Natural killer cell treated with Interleukin-12 subunit alpha and Interleukin-12 subunit beta and Interleukin-15 and Interleukin-18, amount 100 ng/mL, for 72 hours (primary cell): ENCODE measurements around the gene RXFP1. TPM values are rescaled to one million over a fixed set of nuclear protein-coding genes. Genes with fewer than 3 reads are reported as not detected.
"Not testable (repeated sequence)": the region's sequence is repeated elsewhere in the genome, so short reads cannot be mapped to it uniquely, and the experiment has no call there.

Experiments
- ATAC-seq, 2 donors: fragments of 150-1000 bp; cut with Tn5 transposase in 1 of 2; sonication (Bioruptor Pico), chemical (Tn5 transposase) in 1 of 2; 2 replicates each; pipeline ENCODE4 v1.10.0; 2021
- DNase-seq: peaks from one replicate; pipeline ENCODE4 v3.0.0; 2022; ENCODE audit warnings: low spot score
- H3K27ac Mint-ChIP-seq, 2 donors: 1 replicate in 1 of 2; 2 replicates in 1 of 2; pipeline ENCODE4 v1.8.0; 2022; ENCODE audit warnings: mixed read lengths in 2 of 2, mild to moderate bottlenecking in 1 of 2, moderate library complexity in 1 of 2
- H3K27me3 Mint-ChIP-seq, 2 donors: 1 replicate in 1 of 2; 2 replicates in 1 of 2; pipeline ENCODE4 v1.8.0; 2022; ENCODE audit warnings: mixed read lengths in 2 of 2
- H3K36me3 Mint-ChIP-seq: one replicate; pipeline ENCODE4 v1.8.0; 2022; ENCODE audit warnings: mixed read lengths
- H3K4me1 Mint-ChIP-seq, 2 donors: 1 replicate in 1 of 2; 2 replicates in 1 of 2; pipeline ENCODE4 v1.8.0; 2022; ENCODE audit warnings: low read depth in 2 of 2, mixed read lengths in 2 of 2, mild to moderate bottlenecking in 1 of 2
- H3K4me3 Mint-ChIP-seq: one replicate; pipeline ENCODE4 v1.8.0; 2022; ENCODE audit warnings: mixed read lengths
- H3K9me3 Mint-ChIP-seq: 2 replicates; pipeline ENCODE4 v1.8.0; 2022; ENCODE audit warnings: mixed read lengths
- total RNA-seq, 2 donors: library from RNA; stranded (reverse); gene quantifications; one replicate each; pipeline ENCODE4 v1.2.3, GENCODE V29; 2022

Gene RXFP1
- total RNA-seq, 2 donors from 2014 or later: not detected

DNA sequence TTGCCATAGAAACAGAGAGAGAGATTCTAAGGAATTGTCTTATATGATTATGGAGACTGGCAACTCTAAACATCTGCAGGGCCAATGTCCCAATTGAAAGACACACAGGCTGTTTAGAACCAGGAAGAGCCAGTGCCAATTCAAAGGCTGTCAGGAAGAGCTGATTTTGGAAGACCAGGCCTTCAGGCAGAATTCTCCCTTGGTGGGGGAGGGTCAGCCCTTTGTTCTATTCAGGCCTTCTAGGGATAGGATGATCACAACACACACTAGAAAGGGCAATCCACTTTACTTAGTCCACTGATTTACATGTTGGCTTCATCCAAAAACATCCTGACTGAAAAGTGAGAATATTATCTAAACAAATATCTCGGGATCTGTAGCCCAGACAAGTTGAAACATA, 134.8 kb downstream of the RXFP1 start:
- no peak for DNase-seq
- no peaks in the 10 kb centered on the region for H3K9me3 Mint-ChIP-seq
- no peak for ATAC-seq
- no peaks in the 10 kb centered on the region for H3K27me3 Mint-ChIP-seq
- H3K4me3 Mint-ChIP-seq: no peak overlapping the region
- no peak overlapping the region for H3K27ac Mint-ChIP-seq
- no peaks in the 10 kb centered on the region for H3K36me3 Mint-ChIP-seq
- H3K4me1 Mint-ChIP-seq: no peaks in the 10 kb centered on the region

DNA sequence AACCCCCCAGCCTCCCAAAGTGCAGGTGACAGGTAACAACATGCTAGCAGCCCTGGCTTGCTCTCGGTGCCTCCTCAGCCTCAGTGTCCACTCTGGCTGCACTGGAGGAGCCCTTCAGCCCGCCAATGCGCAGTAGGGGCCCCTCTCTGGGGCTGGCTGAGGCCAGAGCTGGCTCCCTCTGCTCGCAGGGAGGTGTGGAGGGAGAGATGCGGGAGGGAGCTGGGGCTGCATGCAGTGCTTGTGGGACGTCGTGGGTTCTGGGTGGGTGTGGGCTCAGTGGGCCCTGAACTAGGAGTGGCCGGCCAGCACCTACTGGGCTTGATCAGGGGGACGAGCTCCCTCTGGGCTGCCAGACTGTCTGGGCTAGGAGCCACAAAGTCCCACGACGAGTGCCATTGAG, 135.6 kb downstream of the RXFP1 start:
- DNase-seq (no peak), ATAC-seq (no peak)
- H3K27ac Mint-ChIP-seq: no peak overlapping the region
- no peaks in the 10 kb centered on the region for H3K9me3 Mint-ChIP-seq
- H3K4me1 Mint-ChIP-seq: no peaks in the 10 kb centered on the region
- H3K4me3 Mint-ChIP-seq: no peak overlapping the region
- H3K36me3 Mint-ChIP-seq: no peaks in the 10 kb centered on the region
- no peaks in the 10 kb centered on the region for H3K27me3 Mint-ChIP-seq

DNA sequence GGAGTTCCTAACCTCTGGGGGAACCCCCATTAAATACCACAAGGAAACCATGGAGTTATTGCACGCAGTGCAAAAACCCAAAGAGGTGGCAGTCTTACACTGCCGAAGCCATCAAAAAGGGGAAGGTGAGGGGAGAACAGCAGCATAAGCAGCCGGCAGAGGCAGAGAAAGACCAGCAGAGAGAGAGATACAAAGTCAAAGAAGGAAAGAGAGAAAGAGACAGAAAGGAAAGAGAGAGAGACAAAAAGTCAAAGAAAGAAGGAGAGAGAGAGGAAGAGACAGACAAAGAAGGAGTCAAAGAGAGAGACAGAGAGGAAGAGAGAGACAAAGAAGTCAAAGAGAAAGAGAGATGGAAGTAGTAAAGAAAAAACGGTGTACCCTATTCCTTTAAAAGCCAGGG, 141.6 kb downstream of the RXFP1 start:
- H3K27me3 Mint-ChIP-seq, ATAC-seq, H3K27ac Mint-ChIP-seq, DNase-seq, H3K9me3 Mint-ChIP-seq, H3K36me3 Mint-ChIP-seq, H3K4me1 Mint-ChIP-seq: not testable (repeated sequence)
- peak overlapping the region; percentile 2 for H3K4me3 Mint-ChIP-seq

DNA sequence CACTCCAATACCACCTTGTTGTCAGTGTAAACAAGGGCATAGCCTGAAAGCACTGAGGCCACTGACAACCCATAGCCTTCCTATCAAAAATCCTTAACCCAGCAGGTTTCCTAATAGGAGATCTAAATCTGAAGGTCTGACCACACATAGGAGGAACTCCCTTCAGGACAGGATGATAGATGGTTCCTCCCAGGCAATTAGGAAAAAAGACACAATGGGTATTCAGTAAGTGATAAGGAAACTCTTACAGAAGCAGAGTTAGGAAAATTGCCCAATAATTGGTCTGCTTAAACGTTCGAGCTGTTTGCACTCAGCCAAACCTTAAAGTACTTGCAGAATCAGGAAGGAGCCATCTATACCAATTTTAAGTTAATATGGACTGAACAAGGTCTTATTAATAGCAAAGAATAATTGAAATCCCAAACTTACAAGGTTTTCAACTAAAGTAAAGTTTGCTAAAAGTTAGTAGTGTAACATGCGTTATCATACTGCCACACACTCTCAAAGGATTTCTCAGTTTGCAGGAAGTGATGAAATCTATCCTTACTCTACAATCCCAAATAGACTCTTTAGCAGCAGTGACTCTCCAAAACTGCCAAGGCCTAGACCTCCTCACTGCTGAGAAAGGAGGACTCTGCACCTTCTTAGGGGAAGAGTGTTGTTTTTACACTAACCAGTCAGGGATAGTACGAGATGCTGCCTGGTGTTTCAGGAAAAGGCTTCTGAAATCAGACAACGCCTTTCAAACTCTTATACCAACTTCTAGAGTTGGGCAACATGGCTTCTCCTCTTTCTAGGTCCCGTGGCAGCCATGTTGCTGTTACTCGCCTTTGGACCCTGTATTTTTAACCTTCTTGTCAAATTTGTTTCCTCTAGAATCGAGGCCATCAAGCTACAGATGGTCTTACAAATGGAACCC, 142.3 kb downstream of the RXFP1 start:
- H3K27me3 Mint-ChIP-seq, H3K27ac Mint-ChIP-seq, H3K36me3 Mint-ChIP-seq, DNase-seq, H3K4me3 Mint-ChIP-seq, H3K9me3 Mint-ChIP-seq, H3K4me1 Mint-ChIP-seq, ATAC-seq: not testable (repeated sequence)

DNA sequence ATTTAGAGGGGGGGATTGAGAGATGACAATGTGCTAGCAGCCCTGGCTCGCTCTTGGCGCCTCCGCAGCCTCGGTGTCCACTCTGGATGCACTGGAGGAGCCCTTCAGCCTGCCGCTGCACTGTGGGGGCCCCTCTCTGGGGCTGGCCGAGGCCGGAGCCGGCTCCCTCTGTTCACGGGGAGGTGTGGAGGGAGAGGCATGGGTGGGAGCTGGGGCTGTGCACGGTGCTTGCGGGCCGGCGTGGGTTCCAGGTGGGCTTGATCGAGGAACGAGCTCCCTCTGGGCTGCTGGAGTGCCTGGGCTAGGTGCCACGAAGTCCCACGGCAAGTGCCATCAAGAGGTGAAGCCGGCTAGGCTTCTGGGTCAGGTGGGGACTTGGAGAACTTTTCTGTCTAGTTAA, 143.1 kb downstream of the RXFP1 start:
- peaks cover 0 to 8% of the 10 kb centered on the region in 2 donors for H3K4me1 Mint-ChIP-seq
- no peak overlapping the region for H3K27ac Mint-ChIP-seq
- peaks cover 5% of the 10 kb centered on the region for H3K36me3 Mint-ChIP-seq
- H3K27me3 Mint-ChIP-seq: peaks cover 0 to 3% of the 10 kb centered on the region in 2 donors
- no peaks in the 10 kb centered on the region for H3K9me3 Mint-ChIP-seq
- H3K4me3 Mint-ChIP-seq: no peak overlapping the region
- no peak for ATAC-seq
- DNase-seq: no peak

DNA sequence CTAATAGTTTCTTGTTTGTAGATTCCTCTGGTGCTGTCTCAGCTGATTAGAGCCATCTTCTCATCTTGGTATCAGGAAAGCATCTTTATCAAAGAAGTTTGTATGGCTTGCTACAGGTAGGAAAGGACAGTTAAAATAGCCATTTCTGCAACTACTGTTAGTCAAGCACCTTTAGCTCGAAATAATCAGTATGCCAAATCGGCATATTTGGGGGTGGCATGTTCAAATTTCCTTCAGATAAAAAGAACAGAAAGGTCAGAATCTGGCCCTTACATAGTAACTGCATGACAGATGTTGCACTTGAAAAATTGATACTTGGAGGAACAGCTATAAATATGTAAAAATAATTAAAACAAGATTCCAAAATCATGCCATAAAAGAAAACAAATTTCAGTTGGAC, 145.2 kb downstream of the RXFP1 start:
- H3K27ac Mint-ChIP-seq: no peak overlapping the region
- DNase-seq: no peak
- peaks cover 0 to 3% of the 10 kb centered on the region in 2 donors for H3K27me3 Mint-ChIP-seq
- H3K4me1 Mint-ChIP-seq: peaks cover 8 to 14% of the 10 kb centered on the region in 2 donors
- peaks cover 11% of the 10 kb centered on the region for H3K36me3 Mint-ChIP-seq
- H3K9me3 Mint-ChIP-seq: no peaks in the 10 kb centered on the region
- no peak for ATAC-seq
- no peak overlapping the region for H3K4me3 Mint-ChIP-seq

DNA sequence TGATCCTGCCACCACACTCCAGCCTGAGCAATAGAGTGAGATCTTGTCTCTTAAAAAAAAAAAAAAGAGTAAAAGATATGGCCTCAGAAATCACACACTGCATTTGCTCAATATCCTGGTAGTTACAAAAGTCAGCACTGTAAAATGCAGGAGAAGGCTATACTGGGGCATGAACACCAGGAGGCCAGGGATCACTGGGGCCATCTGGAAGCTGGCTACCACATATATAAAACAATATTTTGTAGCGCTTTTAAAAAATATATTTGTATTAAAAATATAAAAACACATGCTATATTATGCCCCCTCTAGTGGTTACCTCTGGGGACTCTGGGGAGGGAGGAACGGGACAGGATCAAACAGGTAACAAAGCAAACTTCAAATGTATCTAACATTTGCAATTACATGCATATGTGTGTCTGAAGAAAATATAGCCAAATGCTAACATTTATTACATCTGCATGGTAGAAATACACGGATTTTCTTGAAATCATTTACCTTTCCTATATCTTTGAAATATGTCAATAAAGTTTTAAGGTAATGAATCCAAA, 146.0 kb downstream of the RXFP1 start:
- Mint-ChIP-seq H3K27ac (no peak overlapping the region), H3K36me3 (peaks cover 11% of the 10 kb centered on the region), H3K27me3 (peaks cover 0 to 3% of the 10 kb centered on the region in 2 donors), H3K4me1 (peaks cover 8 to 17% of the 10 kb centered on the region in 2 donors), H3K4me3 (no peak overlapping the region), H3K9me3 (no peaks in the 10 kb centered on the region)
- DNase-seq (no peak), ATAC-seq (no peak)

DNA sequence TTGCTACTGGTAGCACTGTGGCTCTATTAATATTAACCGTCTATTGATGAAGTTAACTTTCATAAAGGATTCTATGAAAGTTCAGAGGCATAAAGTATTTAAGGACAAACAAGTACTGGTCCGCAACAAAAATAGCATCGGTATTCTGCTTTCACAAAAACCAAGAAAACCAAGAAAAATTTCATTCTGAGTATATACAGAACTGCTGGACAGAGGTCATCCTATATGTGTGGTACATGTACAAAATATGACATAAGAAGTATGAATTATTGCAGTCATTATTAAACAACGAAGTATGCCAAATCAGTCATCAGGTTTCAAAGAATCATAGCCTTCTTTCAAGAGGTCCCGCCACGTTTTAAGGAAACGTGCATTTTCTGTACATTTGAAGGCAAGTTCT, 147.6 kb downstream of the RXFP1 start:
- H3K4me1 Mint-ChIP-seq: peaks cover 8 to 12% of the 10 kb centered on the region in 2 donors
- no peaks in the 10 kb centered on the region for H3K9me3 Mint-ChIP-seq
- H3K27ac Mint-ChIP-seq: no peak overlapping the region
- no peak for DNase-seq
- no peaks in the 10 kb centered on the region for H3K27me3 Mint-ChIP-seq
- peak overlapping the region; percentile 35 for H3K4me3 Mint-ChIP-seq
- peaks cover 11% of the 10 kb centered on the region for H3K36me3 Mint-ChIP-seq
- no peak for ATAC-seq

DNA sequence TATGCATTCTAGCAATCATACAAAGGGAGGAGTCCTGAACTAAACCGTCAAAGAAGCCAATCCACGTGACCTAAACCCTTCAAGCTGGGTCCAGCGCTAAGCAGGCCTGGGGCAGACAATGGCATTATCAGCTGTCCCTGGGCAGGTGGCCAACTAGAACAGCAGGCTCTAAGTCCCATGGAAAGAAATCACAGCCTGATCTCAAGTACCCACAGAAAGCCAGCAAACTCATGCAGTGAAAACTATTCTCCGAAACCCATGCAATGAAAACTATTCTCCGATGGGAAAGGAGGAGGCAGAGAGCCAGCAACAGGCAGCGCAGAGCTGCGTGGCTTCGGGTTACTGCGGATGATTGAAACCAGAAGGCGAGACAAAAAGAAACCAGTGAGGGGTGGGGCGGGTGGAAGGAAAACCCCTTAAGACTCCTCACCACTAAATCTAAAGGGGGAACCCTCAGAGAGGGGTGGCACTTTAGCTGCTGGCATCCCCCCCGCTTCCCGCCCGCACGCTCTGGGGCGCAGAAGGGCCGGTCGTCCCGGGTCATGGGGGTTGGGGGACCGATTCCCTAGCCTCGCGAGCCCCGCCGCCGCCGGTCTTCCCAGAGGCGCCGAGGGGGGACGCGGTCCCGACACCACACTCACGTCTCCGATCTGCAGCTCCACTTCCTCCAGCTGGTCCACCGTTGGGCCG, 149.4 kb downstream of the RXFP1 start:
- Mint-ChIP-seq H3K4me3 (peak overlapping the region; percentile 99), H3K4me1 (peaks cover 8 to 12% of the 10 kb centered on the region in 2 donors), H3K36me3 (peaks cover 11% of the 10 kb centered on the region), H3K27ac (peak overlapping the region; percentile 78 to 89), H3K27me3 (no peaks in the 10 kb centered on the region), H3K9me3 (no peaks in the 10 kb centered on the region)
- peak; percentile 81 for DNase-seq
- ATAC-seq: peak; percentile 37 to 51

DNA sequence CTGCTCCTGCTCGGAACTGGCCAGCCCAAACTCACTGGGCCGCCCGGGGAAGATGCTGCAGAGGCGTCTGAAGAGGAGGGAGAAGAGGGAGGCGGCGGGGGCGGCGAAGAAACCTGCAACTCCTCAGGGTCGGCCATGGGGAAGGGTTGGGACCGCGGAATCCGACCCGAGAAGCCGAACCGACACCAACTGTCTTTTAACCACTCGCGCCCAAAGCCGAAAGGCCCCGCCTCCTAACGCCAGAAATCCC, 149.9 kb downstream of the RXFP1 start, which contains the start of gene C4orf46:
Gene C4orf46 (minus strand): TSS at position 223 of the 250 bp plus-strand sequence. CDS start 86 bp downstream, at position 137.
- Mint-ChIP-seq H3K9me3 (no peaks in the 10 kb centered on the region), H3K27me3 (no peaks in the 10 kb centered on the region), H3K27ac (peak within 1 kb of the TSS; percentile 78 to 89), H3K36me3 (peaks cover 7% of the 10 kb centered on the region), H3K4me3 (peak within 1 kb of the TSS; percentile 99), H3K4me1 (peaks cover 8 to 12% of the 10 kb centered on the region in 2 donors)
- DNase-seq: no peak
- ATAC-seq: no peak

DNA sequence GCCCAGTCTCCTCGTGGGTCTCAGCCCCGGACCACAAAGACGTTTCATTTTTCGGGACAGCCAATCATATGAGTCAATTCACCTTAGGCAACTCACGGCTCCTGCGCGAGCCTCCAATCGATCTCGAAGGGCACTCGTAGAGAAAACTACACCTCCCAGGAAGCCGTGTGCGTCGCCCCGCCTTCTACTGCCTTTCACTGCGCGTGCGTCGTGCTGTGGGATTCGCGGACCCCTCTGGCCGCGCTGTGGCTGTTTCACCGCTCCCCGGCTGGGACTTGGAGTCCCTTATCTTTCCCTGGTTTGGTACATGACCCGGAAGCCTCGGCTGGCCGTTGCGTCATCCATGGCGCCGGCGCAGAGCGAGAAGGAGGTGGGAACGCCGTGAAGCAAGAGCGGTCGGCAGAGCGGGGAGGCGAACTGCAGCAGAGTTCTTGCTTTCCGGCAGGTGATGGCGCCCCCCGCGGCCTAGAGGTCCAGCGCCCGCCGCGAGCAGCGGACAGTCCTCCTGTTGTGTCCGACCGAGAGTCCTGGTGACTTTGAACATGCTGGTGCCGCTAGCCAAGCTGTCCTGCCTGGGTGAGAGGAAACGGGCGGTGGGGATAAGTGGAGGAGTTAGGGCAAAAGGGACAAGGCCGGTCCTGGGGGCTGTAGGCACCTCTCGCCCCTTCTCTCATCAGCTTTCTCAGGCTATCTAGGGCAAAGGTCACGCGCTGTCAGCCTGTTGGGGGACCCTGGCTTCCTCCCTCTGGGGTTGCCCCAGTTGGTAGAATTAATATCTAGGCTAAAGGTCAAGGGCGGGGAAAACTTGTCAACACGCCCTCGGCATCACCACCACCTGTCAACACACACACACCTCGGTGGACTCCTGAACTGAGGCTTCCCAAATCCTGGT, 150.5 kb downstream of the RXFP1 start, which contains the start of gene ETFDH:
Gene ETFDH (plus strand): TSS at position 382 of the 892 bp plus-strand sequence. CDS start 161 bp downstream, at position 543.
- Mint-ChIP-seq H3K4me1 (peaks cover 8 to 12% of the 10 kb centered on the region in 2 donors), H3K36me3 (peaks cover 7% of the 10 kb centered on the region), H3K27ac (peak within 1 kb of the TSS; percentile 78 to 89), H3K4me3 (peak within 1 kb of the TSS; percentile 99), H3K9me3 (no peaks in the 10 kb centered on the region), H3K27me3 (no peaks in the 10 kb centered on the region)
- ATAC-seq (peak; percentile 93 to 95), DNase-seq (peak; percentile 100)

DNA sequence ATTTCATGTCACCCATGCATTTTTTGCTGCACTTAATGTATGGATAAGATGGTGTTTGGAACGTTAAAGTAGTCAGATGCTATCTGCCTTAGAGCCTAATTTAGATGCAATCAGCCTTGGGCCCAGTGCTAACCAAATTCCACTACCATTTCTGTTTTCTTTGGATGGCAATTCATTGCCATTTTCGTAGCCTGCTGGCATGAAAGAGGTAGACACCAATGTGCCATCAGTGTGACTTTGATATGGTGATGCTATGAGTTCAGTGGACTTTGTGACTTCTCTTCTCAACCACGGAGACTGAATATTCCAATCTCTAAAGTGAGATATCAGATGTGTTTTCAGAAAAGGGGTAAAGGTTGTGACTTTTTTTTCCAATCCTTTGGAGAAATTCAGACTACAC, 152.0 kb downstream of the RXFP1 start:
- peaks cover 7% of the 10 kb centered on the region for H3K36me3 Mint-ChIP-seq
- ATAC-seq (no peak), DNase-seq (no peak)
- peaks cover 8 to 10% of the 10 kb centered on the region in 2 donors for H3K4me1 Mint-ChIP-seq
- no peaks in the 10 kb centered on the region for H3K9me3 Mint-ChIP-seq
- H3K4me3 Mint-ChIP-seq: peak overlapping the region; percentile 9
- no peak overlapping the region for H3K27ac Mint-ChIP-seq
- H3K27me3 Mint-ChIP-seq: no peaks in the 10 kb centered on the region

DNA sequence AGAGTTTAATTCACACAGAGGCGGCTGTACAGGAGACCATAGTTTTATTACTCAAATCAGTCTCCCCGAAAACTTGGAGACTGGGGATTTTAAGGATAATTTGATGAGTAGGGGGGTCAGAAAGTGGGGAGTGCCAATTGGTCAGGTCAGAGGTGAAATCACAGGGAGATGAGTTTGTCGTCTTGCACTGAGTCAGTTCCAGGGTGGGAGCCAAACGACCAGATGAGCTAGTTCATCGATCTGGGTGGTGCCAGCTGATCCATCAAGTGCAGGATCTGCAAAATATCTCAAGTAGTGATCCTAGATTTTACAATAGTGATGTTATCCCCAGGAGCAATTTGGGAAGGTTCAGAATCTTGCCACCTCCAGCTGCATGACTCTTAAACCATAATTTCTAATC, 154.4 kb downstream of the RXFP1 start:
- ATAC-seq (no peak), DNase-seq (no peak)
- Mint-ChIP-seq H3K9me3 (no peaks in the 10 kb centered on the region), H3K4me3 (no peak overlapping the region), H3K4me1 (peaks cover 1 to 4% of the 10 kb centered on the region in 2 donors), H3K36me3 (peaks cover 6% of the 10 kb centered on the region), H3K27ac (no peak overlapping the region), H3K27me3 (no peaks in the 10 kb centered on the region)
